ENCODE data around the gene FIGN. TPM values are rescaled to one million over a fixed set of nuclear protein-coding genes. Genes with fewer than 3 reads are reported as not detected.
A peak's percentile ranks its signal among the peaks of the same experiment; 100 is the strongest.

Gene FIGN
- total and polyA plus RNA-seq, 2 of the 8 experiments (the other 6 are each of a cell fraction or from before 2014, with no cell fraction given), result 5.0 to 22.8 TPM

GRCh38 chr2:163610817-163611556 is 124.8 kb downstream of the FIGN start:
- no peak overlapping the region for H2BK20ac ChIP-seq (ENCODE audit: low read length)
- H2AK5ac ChIP-seq (ENCODE audit: low read depth, low read length), result no peak overlapping the region
- peaks cover 0 to 3% (median 2%) of the 10 kb centered on the region in 4 experiments; a peak in 2 of 7 replicates for H3K4me1 ChIP-seq (replicated peaks in 1 of 4; ENCODE audit: control insufficient read depth in 3 of 4, insufficient read depth in 4 of 4, low read length in 3 of 4)
- no peaks in the 10 kb centered on the region for H4K20me1 ChIP-seq (replicated peaks in 1 of 2; ENCODE audit: control insufficient read depth in 1 of 2, insufficient read depth in 2 of 2, low read length in 2 of 2)
- DNase-seq (ENCODE audit: low read depth in 1 of 2, low spot score in 2 of 2) (peak in 1 of 2 experiments; percentile 56), FAIRE-seq (no peak)
- H2AFZ ChIP-seq (ENCODE audit: low read length), result no peak overlapping the region
- H3K27me3 ChIP-seq (replicated peaks in 1 of 4; ENCODE audit: control insufficient read depth in 3 of 4, extremely low read depth in 1 of 4, insufficient read depth in 3 of 4, low read length in 3 of 4), result no peaks in the 10 kb centered on the region
- H3K23ac ChIP-seq (ENCODE audit: insufficient read length), result no peak overlapping the region
- H2BK12ac ChIP-seq (ENCODE audit: low read depth, low read length), result no peak overlapping the region
- ChIA-PET CTCF (ENCODE audit: partially characterized antibody) (interaction anchor here (0.6 to 2.7 kb wide), 40 partner anchors 8 to 1864 kb away, joined by 3 to 20 read pairs (median 4); no protein-coding TSS in a partner anchor), POLR2A (ENCODE audit: partially characterized antibody) (no interaction called here)
- no peaks in the 10 kb centered on the region for H3K23me2 ChIP-seq (ENCODE audit: low read depth, low read length)
- H3K9ac ChIP-seq (replicated peaks in 1 of 4; ENCODE audit: extremely low read depth in 1 of 4, low read depth in 3 of 4, low read length in 3 of 4), result no peak overlapping the region
- no peaks in the 10 kb centered on the region for H3K79me1 ChIP-seq (ENCODE audit: low read depth, low read length)
- no peak overlapping the region for H4K8ac ChIP-seq (ENCODE audit: extremely low read depth, insufficient read depth, low read length)
- WGBS, 2 experiments (ENCODE audit: extremely low coverage in 1 of 2, insufficient coverage in 1 of 2, insufficient read length in 1 of 2, insufficient replicate concordance in 2 of 2, low coverage in 1 of 2, low lambda C conversion rate in 2 of 2, missing lambda C conversion rate in 1 of 2), result 95% methylated on average over 13 of the region's 13 CpGs; no CpG with 5 or more reads in 1 of the 2 experiments
- H3K4me2 ChIP-seq (ENCODE audit: insufficient read depth in 1 of 2, low read depth in 2 of 2, low read length in 2 of 2), result no peak overlapping the region
- H3K27ac ChIP-seq (ENCODE audit: low read depth, low read length), result no peak overlapping the region
- H3K36me3 ChIP-seq (ENCODE audit: control insufficient read depth in 2 of 4, insufficient read depth in 4 of 4, low read length in 3 of 4), result peaks cover 4 to 19% (median 15%) of the 10 kb centered on the region in 4 experiments; a peak in 7 of 8 replicates
- H2BK15ac ChIP-seq (ENCODE audit: low read length), result no peak overlapping the region
- no peaks in the 10 kb centered on the region for H3K9me3 ChIP-seq (ENCODE audit: insufficient read depth in 2 of 2, low read depth in 1 of 2, low read length in 1 of 2)
- H3K18ac ChIP-seq (ENCODE audit: extremely low read depth, low read length), result no peak overlapping the region
- no peak overlapping the region for H2BK120ac ChIP-seq (replicated peaks; ENCODE audit: low read depth, low read length)
- H2BK5ac ChIP-seq (ENCODE audit: low read depth, low read length), result no peak overlapping the region
- no peak overlapping the region for H3K14ac ChIP-seq (ENCODE audit: insufficient read length)
- H3K4me3 ChIP-seq (ENCODE audit: extremely low read depth in 1 of 4, insufficient read depth in 2 of 4, low read depth in 3 of 4, low read length in 4 of 4), result no peak overlapping the region
- H4K5ac ChIP-seq (ENCODE audit: insufficient read length, low read depth, low read length), result no peak overlapping the region
- no peak overlapping the region for H4K91ac ChIP-seq (replicated peaks; ENCODE audit: insufficient read length, low read length)
- H3K56ac ChIP-seq (replicated peaks; ENCODE audit: insufficient read length, low read depth, low read length), result no peak overlapping the region
- TF ChIP-seq RBBP5 (IDR thresholded peaks at IDR 0.05; ENCODE audit: borderline replicate concordance, low read depth, low read length) (no peak), GABPA (IDR thresholded peaks at IDR 0.05; ENCODE audit: borderline replicate concordance, insufficient read depth, low read length) (no peak), FOSL1 (IDR thresholded peaks at IDR 0.05; ENCODE audit: insufficient read depth, low read depth, low read length) (no peak), SP1 (IDR thresholded peaks at IDR 0.05; ENCODE audit: low read depth, low read length) (no peak), RNF2 (IDR thresholded peaks at IDR 0.05; ENCODE audit: borderline replicate concordance, low read depth, low read length, missing control alignments, poor library complexity, severe bottlenecking) (no peak), RAD21 (IDR thresholded peaks at IDR 0.05 in 1 of 2, conservative IDR thresholded peaks at IDR 0.05 in 1 of 2; ENCODE audit: low read depth in 2 of 2, low read length in 2 of 2) (peak; percentile 67 to 72), RFX5 (IDR thresholded peaks at IDR 0.05; ENCODE audit: borderline replicate concordance, low read depth, low read length) (no peak), CTCF (IDR thresholded peaks at IDR 0.05; ENCODE audit: control extremely low read depth in 1 of 3, insufficient read depth in 1 of 3, low read depth in 1 of 3, low read length in 3 of 3) (peak; percentile 48 to 71 (median 56))
- no peak overlapping the region for H3K4ac ChIP-seq (replicated peaks; ENCODE audit: insufficient read length, low read depth, low read length)
- H3K79me2 ChIP-seq (ENCODE audit: control insufficient read depth in 1 of 2, insufficient read depth in 2 of 2, low read length in 2 of 2), result no peaks in the 10 kb centered on the region

Data from H1 (cell line).